Islet of Langerhans (tissue), 1 donor: Measurements from ENCODE around the gene SUPT5H.
"Not testable (repeated sequence)": the region's sequence is repeated elsewhere in the genome, so short reads cannot be mapped to it uniquely, and the experiment has no call there.

ENCODE experiments used
- FAIRE-seq: peaks from one replicate; lab custom pipeline; 2011; peaks lifted over from hg19 to GRCh38; lab: Jason Lieb, UNC

SUPT5H gene

DNA sequence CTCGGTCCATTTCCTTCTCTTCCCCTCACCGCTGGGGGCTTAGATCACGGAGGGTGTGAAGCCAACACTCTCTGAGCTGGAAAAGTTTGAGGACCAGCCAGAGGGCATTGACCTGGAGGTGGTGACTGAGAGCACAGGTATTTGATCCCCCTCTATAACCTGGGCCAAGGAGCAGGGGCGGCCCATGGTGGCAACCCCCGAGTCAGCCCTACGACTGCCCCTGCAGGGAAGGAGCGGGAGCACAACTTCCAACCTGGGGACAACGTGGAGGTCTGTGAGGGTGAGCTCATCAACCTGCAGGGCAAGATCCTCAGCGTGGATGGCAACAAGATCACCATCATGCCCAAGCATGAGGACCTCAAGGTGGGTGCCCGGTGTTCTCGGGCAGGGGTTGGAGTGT lies 23.7 kb downstream of the SUPT5H start:
- no peak for FAIRE-seq

DNA sequence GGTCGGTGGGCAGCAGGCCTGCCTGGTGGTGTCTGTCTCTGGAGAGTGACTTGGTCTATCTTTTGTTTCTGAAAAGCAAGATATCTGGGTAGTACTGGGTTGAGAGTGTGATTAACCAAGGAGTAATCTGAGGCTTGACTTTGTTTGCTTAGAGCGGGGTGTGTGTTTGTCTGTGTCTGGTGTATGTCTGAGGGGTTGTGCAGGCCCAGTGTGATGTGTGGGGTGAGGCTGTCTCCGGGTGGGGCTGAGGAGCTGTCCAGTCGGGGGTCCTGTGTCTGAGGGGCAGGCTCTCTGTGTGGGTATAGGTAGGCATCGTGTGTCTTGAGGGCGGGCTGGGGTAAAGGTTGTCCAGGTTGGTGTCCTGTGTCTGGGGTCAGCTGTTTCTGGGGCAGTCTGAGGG lies 24.2 kb downstream of the SUPT5H start:
- FAIRE-seq: no peak

DNA sequence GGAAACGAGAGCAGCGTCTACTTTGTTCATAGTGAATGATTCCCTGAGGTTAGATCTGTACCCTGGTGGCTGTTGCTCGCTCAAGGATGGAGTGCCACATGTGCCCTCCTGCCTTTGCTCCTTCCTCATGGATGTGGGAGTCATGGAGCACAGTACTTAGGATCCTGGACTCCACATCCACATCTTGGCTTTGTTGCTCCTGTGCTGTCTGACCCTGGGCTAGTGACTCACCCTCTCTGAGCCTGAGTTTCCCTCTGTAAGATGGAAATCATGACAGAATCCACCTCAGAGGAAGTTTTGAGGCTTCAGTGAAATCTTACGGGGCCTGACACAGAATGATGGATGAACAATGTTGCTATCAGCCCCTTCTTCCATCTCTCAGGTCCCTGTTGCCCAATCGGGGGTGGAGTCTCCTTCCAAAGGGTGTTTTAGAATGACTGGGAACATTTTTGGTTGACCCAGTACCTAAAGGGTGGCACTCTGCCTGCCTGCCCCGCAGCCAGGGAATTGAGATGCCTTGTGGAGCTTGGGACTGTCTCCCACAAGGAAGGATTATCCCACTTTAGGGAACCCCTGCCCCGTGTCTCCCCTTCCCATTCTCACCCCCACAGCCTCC lies 25.4 kb downstream of the SUPT5H start:
- no peak for FAIRE-seq

DNA sequence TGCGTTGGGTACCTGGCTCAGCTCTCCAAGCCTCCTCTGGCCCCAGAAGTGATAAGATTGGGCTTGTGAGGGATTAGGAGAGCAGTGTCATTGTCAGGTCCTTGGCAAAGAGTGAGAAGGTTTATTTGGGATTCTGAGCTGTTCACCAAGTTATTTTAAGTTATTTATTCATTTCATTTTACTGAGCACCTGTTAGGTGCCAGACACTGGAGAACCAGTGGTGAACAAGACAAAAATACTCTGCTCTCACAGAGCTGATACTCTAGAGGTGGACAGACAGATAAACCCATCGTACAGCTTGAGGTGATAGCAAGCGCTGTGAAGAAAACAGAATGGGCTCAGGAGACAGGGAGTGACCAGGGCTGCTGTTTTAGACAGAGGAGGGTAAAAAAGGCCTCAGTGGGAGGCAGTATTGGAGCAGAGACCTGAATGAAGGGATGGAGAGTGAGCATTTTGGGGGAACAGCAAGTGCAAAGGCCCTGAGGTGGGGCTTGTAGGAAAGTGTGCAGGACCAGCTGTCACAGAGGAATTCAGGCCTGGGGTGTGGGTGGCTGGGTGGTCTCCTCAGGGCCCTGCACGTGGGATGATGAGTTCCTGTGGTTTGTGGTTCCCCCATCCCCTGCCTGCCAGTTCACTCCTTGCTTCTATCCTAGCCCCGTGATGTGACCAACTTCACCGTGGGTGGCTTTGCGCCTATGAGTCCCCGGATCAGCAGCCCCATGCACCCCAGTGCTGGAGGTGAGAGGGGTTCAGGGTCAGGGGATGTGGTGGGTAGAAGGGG lies 26.6 kb downstream of the SUPT5H start:
- FAIRE-seq: no peak

DNA sequence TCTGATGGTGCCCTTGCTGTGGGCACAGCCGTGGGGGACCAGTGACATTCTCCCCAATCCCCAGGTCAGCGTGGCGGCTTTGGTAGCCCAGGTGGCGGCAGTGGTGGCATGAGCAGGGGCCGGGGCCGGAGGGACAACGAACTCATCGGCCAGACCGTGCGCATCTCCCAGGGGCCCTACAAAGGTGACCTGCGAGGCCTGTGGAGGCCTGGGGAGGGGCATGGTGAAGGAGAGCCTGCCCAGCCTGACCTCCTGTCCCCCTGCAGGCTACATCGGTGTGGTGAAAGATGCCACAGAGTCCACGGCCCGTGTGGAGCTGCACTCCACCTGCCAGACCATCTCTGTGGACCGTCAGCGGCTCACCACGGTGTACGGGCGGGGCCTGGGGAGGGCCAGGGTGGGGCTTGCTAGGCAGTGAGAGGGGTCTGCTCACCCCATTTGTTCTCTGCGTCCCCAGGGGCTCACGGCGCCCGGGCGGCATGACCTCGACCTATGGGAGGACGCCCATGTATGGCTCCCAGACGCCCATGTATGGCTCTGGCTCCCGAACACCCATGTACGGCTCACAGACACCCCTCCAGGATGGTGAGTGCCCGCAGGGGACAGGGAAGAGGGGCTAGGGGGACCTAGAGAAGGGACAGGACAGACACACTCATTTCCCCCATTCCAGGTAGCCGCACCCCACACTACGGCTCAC lies 27.5 kb downstream of the SUPT5H start:
- no peak for FAIRE-seq

DNA sequence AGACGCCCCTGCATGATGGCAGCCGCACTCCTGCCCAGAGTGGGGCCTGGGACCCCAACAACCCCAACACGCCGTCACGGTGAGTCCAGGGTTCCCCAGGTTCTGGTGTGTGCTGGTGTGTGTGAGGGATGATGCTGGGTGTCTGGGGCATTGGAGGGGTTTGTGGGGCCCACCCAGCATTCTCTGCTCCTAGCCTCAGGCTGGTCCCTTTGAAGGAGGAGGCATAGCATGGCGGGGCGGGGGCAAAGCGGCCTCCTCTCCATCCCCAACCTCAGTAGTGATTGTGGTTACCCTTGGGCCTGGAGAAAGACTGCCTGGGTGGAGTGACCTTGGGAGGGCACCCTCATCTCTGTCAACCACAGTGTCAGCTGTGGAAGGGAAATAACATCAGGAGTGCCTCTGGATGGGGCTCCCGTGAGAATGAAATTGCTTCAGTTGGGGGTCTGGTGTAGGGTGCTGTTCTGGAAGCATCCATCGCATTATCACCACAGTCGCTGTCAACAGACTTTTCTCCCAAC lies 28.1 kb downstream of the SUPT5H start:
- FAIRE-seq: no peak

DNA sequence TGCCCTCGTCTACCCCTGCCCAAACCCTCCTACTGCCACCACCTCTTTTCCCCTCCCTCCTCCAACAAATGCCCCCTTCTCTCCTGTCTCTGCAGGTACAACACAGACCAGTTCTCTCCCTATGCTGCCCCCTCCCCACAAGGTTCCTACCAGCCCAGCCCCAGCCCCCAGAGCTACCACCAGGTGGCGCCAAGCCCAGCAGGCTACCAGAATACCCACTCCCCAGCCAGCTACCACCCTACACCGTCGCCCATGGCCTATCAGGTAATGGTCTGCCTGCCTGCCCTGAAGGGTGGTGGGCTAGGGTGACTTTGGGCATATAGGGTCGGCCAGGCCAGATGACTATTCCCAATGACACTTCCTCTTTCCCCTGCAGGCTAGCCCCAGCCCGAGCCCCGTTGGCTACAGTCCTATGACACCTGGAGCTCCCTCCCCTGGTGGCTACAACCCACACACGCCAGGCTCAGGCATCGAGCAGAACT lies 28.8 kb downstream of the SUPT5H start:
- no peak for FAIRE-seq

DNA sequence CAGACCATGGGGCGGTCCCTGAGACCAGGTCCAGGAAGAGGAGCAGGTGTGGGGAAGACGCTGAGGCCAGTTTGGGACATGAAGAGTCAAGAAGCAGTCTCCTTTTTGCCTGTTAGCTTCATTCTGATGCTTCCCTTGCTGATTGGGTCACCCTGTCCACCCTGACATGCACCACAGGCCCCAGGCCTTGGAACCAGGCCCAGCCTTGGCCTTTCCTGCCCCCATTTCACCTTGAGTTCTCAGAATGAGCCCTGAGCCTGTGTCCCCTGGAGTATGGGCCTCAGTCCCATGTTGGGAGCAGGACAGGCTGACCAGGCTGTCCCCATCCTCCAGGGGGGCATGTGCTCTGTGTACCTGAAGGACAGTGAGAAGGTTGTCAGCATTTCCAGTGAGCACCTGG lies 30.4 kb downstream of the SUPT5H start:
- no peak for FAIRE-seq

DNA sequence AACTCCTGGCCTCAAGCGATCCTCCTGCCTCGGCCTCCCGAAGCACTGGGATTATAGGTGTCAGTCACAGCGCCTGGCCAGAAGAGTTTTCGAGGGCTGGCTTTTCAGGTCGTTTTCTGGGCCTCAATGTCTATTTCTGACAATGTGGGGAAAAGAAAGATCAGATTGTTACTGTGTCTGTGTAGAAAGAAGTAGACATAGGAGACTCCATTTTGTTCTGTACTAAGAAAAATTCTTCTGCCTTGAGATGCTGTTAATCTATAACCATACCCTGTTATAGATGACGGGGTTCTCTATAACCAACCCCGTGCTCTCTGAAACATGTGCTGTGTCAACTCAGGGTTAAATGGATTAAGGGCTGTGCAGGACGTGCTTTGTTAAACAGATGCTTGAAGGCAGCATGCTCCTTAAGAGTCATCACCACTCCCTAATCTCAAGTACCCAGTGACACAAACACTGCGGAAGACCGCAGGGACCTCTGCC lies 34.0 kb downstream of the SUPT5H start:
- not testable (repeated sequence) for FAIRE-seq

DNA sequence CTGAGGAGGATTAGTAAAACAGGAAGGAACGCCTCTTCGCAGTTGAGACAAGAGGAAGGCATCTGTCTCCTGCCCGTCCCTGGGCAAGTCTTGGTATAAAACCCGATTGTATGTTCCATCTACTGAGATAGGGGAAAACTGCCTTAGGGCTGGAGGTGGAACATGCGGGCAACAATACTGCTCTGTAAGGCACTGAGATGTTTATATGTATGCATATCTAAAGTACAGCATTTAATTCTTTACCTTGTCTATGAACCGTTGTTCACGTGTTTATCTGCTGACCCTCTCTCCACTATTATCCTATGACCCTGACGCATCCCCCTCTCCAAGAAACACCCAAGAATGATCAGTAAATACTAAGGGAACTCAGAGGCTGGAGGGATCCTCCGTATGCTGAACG lies 34.5 kb downstream of the SUPT5H start:
- no peak for FAIRE-seq

DNA sequence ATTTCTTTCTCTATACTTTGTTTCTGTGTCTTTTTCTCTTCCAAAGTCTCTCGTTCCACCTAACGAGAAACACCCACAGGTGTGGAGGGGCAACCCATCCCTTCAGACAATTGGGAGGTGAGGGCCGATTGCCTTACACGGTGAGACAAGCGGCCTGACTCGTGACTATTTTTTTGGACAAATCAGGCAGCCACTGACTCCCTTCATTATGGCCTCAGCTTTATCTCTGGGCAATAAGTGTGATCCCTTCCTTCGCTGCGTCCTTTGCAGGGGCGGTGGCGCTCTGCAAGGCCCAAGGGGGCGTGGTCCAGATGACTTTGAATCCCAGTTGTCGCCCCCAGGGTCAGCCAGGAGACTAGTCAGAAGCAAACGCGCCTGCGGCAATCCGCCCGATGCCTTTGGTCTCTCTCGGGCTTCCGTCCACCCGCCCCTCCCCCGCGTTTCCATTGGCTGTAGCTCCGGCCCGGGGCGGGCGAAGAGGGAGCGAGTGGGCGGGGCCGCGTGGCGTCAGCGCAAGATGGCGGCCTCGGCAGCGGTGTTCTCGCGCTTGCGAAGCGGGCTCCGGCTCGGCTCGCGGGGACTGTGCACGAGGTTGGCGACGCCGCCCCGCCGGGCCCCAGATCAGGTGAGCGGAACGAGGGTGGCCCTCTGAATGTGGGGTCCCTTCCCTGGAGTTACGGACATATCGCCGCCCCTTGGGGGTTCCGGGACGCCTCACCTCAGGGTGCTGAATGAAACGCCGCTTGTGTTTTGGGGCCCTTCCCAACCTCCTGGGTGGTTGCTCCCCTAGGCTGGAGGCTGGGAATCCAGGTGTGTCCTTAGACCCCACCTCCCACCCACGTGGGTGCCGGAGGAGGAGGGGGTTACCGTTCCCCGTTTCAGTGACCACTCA lies 35.2 kb downstream of the SUPT5H start, which contains the start of gene TIMM50:
Gene TIMM50 (plus strand): TSS at position 502 of the 892 bp plus-strand sequence. CDS start 16 bp downstream, at position 518.
- no peak for FAIRE-seq

DNA sequence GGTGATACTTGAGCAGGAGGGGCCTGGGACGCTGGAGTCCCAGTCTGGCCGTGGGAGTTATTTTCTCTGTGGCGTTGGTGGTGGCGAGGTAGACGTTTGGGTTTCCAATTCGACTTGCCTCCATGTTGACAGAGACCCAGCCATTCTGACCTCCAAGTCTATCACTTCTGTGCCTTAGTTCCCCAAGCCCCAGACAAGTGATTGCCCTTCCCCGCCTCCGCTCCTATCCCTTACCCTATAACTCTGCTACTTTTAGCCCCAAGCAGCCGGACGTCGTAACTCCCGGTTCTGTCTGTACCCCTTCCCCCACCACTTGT lies 35.8 kb downstream of the SUPT5H start:
- no peak for FAIRE-seq

DNA sequence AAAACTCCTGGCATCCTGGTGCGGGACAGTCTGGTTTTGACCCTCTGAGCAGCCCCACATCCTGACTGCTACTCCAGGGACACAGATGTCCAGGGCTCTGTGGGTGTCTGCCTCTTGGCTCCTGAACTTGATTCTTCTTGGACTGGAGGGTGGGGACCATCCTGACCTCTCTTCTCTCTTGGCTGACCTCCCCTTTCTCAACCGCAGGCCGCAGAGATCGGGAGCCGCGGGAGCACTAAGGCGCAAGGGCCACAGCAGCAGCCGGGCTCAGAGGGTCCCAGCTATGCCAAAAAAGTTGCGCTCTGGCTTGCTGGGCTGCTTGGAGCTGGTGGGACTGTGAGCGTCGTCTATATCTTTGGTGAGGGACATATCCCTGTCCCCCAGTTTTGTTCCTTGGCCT lies 36.3 kb downstream of the SUPT5H start:
- FAIRE-seq: no peak

DNA sequence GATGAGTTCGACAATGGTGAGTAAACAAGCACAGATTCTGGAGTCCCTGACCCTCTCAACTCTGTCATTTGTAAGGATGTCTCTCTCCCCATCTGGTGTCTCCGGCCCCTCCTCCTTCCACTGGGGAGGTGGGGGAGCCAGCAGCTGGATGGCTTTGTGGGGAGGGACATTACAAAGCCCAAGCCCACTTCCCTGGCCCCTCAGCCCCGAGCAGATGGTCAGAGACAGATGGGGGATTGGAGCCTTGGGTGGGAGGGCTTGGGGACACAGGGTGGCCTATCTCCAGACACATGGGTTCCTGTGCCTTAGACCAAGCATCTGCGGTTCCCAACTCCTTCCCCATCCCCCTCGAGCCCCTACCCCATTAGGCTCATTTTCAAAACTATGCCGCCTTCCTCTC lies 37.8 kb downstream of the SUPT5H start:
- FAIRE-seq: no peak

DNA sequence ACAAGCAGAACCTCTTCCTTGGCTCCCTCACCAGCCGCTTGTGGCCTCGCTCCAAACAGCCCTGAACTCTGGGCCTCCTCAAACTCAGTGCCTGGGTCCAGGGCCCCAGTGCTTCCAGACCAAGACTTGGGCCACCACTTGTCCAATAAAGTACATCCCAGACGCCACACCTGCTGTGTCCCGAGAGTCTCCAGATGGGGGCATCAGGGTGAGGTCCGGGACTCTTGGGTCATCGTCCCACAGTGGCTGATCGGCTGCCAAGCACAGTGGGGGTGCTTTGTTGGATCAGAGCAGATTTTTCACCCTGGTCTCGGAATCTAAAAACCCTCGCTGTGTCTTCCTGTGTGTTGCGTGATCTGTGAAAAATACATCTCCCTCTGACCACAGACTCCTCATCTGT lies 44.4 kb downstream of the SUPT5H start:
- FAIRE-seq: no peak

DNA sequence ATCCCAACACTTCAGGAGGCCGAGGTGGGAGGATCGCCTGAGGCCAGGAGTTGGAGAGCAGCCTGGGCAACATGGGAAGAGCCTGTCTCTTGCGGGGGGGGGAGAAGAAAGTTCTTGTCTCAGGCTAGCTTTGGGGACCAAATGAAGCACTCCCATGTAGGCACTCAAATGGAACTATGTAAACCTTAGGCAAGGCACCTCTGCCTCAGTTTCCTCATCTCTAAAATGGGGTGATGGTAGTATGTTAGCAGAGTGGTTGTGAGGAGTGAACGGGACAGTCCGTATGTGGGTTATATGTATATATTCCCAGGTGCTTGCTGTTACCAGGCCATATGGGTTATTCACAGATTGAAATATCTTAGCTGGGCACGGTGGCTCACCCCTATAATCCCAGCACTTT lies 46.8 kb downstream of the SUPT5H start:
- FAIRE-seq: no peak

DNA sequence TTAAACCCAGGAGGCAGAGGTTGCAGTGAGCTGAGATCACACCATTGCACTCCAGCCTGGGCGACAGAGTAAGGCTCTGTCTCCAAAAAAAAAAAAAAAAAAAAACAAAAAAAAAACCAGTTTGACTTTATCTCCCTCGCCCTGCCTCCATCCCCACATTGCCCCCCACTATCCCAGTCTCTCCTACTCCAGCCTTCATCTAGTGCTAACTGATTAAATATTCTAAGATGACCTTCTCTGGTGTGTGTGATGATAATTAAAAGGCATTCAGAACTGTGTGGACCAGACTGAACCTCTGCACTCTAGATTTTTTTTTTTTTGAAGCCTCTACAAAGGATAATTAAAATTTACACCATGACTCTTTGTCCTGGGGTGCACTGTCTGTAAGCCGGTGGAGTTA lies 47.4 kb downstream of the SUPT5H start:
- no peak for FAIRE-seq

DNA sequence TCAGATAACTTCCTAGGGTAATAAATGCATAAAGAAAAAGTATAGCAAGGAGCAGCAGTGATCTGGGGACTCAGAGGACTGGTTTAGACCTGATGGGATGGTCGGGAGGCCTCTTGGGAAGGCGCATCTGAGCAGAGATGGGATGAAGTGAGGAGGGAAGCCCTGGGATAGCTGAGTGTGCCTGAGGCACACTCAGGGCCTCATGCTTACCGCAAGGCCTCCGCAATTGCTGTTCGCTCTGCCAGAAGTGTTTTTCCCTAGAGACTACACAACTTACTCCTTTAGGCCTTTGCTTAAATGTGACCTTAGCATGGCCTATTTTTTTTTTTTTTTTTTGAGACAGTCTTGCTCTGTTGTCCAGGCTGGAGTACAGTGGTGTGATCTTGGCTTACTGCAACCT lies 49.3 kb downstream of the SUPT5H start:
- no peak for FAIRE-seq

DNA sequence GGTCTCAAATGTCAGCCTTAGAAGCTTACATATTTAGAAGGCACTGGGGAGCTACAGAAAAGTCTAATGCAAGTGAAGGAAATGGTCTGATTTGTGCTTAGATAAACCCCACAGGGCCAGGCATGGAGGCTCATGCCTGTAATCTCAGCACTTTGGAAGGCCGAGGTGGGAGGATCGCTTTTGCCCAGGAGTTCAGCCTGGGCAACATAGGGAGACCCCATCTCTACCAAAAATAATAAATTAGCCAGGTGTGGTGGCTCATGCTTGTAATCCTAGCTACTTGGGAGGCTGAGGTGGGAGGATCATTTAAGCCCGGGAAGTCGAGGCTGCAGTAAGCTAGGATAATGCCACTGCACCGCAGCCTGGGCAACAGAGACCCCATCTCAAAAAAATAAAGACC lies 50.7 kb downstream of the SUPT5H start:
- no peak for FAIRE-seq

DNA sequence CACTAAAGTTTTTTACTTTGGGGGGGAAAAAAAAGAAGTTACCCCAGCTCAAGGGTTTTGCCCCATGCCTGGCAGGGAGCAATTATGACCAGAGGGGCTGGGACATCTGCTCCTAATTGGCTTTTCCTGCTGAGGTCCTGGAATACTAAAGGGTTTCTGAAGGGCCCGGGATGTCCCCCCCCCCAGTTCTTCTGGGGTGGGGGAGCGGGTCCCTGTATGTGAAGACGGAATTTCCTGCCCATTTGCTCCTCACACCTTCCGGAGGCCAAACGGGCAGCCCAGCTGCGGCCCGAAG lies 52.3 kb downstream of the SUPT5H start:
- no peak for FAIRE-seq

DNA sequence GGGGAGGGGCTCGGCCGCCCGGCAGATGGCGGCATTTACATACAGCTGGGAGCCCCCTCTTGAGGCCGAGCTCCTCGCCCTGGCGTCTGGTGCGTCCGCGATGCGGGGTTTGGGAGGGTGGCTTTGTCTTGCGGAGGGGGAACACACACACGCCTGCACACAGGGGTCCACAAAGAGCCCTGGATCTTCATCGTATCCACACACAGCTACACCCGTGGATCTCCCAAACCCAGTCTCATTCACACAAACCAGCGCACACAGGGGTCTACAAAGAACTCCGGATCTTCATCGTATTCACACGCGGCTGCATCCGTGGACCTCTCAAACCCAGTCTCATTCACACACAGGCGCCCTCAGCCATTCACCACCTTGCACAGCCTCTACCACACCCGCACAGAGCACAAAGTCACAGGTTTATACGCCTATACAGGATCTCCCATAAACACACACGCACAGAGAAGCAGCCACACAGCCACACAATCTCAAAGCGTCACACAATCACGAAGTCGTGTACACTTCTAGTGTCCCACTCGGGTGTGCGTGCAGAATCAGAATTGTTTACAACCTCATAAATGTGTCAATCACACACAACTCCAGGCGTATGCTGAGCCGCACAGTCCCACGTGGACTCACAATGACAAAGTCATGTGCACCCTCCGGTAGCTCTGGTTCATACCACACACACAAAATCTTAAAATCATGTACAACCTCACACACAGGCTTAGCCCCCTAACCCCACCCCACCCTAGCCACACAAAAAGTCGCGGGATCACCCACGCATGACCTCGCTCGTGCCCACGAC lies 52.8 kb downstream of the SUPT5H start:
- no peak for FAIRE-seq
